OCI-LY1 (cell line): ENCODE data around the gene IRS1.

Experiments
- CTCF ChIP-seq: fragments of 200-600 bp; sonication (generic), shearing (Covaris generic); IDR thresholded peaks from 2 replicates; pipeline ENCODE4 v1.5.1; 2017; ENCODE audit warnings: mild to moderate bottlenecking, antibody characterized with exemption, low read length, moderate library complexity, mixed read lengths
- EZH2 ChIP-seq: fragments of 200-600 bp; sonication (generic), shearing (Covaris generic); IDR thresholded peaks from 2 replicates; pipeline ENCODE4 v1.8.0; 2017; ENCODE audit warnings: borderline replicate concordance, mixed run types, mild to moderate bottlenecking, antibody characterized with exemption, low read length, moderate library complexity, mixed read lengths

GRCh38 chr2:226839161-226839560 is 39.5 kb upstream of the IRS1 start:
- TF ChIP-seq CTCF, result no peak
- TF ChIP-seq EZH2, result no peak
